ENCODE results near the gene SPSB2.
A peak's percentile ranks its signal among the peaks of the same experiment; 100 is the strongest.

SPSB2 gene, protein sequence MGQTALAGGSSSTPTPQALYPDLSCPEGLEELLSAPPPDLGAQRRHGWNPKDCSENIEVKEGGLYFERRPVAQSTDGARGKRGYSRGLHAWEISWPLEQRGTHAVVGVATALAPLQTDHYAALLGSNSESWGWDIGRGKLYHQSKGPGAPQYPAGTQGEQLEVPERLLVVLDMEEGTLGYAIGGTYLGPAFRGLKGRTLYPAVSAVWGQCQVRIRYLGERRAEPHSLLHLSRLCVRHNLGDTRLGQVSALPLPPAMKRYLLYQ

DNA sequence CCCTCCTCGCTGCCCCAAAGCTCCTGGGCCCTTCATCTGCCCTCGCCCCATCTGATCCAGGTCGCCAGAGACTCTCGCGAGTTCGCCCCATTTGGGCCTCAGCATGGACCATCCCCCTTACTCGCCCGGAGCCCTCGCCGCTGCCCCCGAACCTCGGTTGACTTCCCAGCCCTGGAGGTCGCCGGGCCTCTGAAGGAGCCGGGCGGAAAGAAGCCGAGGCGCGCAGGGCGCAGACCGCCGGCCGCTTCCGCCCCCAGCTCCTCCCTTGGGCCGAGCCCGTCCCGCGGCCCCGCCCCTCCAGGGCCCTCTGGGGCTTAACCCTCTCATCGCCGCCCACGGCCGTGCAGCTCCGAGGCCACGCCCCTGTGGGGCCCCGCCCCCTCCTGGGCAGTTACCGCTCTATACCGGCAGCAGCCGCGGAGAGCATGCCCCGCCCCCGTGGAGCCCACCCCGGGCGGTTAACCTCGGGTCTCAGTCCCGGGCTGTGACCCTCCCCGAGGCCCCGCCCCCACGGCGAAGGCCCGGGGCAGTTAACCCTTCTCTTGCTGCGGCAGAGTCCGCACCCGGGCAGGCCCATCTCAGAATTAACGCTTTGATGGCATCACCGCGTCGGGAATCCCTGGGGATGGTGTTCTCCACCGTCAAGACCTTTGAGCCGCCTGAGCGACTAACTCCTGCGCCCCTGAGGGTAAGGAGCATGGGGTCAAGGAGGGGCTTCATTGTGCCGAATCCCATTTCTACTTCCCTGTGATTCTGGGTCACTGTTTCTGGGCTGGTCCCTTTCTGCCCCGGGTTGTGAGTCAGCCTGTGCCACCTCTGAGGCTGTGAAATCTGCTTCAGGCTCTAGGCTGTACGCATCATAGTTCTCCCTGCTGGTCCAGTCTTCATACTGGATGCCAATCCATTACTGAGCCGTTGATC is at the start of gene SPSB2:
Gene SPSB2 (minus strand): TSS at position 210 of the 921 bp plus-strand sequence. CDS start 402 bp downstream, outside the sequence.
- peak within 1 kb of the TSS; percentile 98 for H3K4me3 ChIP-seq (ENCODE audit: low read depth, low read length)
- peaks cover 39% of the 10 kb centered on the region for H3K36me3 ChIP-seq (ENCODE audit: control insufficient read depth, insufficient read depth, low read length)
- H3K27ac ChIP-seq (ENCODE audit: low read depth, low read length), result peak within 1 kb of the TSS; percentile 68; the same call in 1 of the 2 replicates
- H3K9ac ChIP-seq (ENCODE audit: low read length), result peak within 1 kb of the TSS; percentile 93
- peaks cover 31% of the 10 kb centered on the region for H3K4me1 ChIP-seq (ENCODE audit: control insufficient read depth, insufficient read depth, low read length)
- no peaks in the 10 kb centered on the region for H3K27me3 ChIP-seq (ENCODE audit: control insufficient read depth, insufficient read depth, low read length)
- H3K9me3 ChIP-seq (ENCODE audit: control insufficient read depth, insufficient read depth, low read depth, low read length), result no peaks in the 10 kb centered on the region

DNA sequence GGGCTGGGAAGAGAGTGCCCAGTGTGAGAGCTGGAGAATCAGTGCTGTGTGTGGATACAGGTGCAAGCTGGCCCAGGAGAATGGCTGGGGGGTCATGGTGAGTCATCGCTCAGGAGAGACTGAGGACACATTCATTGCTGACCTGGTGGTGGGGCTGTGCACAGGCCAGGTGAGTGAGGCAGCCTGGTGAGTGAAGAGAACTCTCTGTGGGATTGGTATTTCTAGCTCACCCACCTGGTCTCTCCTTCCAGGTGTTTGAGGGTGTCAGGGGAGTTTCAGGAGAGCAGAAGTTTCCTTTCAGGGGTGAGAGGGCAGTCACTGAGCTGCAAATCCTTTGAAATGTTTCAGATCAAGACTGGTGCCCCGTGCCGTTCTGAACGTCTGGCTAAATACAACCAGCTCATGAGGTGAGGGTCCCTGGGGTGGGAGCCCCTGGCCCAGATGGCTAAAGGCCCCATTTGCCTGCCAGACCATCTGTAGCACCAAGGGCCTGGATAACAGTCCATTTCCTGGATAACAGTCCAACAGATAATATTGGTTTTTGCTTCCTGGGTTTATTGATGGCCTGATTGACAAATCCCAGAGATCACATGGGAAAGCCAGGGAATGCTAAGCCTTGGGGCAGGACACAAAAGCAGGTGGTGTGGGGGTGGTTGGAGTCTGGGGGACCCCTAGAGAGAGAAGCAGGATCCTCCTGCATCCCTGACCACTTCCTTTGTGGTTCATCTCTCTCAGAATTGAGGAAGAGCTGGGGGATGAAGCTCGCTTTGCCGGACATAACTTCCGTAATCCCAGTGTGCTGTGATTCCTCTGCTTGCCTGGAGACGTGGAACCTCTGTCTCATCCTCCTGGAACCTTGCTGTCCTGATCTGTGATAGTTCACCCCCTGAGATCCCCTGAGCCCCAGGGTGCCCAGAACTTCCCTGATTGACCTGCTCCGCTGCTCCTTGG is 49.2 kb upstream of the SPSB2 start:
- Histone ChIP-seq H3K27ac (ENCODE audit: low read depth, low read length) (no peak overlapping the region), H3K9ac (ENCODE audit: low read length) (no peak overlapping the region), H3K27me3 (ENCODE audit: control insufficient read depth, insufficient read depth, low read length) (no peaks in the 10 kb centered on the region), H3K9me3 (ENCODE audit: control insufficient read depth, insufficient read depth, low read depth, low read length) (no peaks in the 10 kb centered on the region), H3K4me1 (ENCODE audit: control insufficient read depth, insufficient read depth, low read length) (peaks cover 20% of the 10 kb centered on the region), H3K36me3 (ENCODE audit: control insufficient read depth, insufficient read depth, low read length) (peaks cover 48% of the 10 kb centered on the region), H3K4me3 (ENCODE audit: low read depth, low read length) (no peak overlapping the region)

DNA sequence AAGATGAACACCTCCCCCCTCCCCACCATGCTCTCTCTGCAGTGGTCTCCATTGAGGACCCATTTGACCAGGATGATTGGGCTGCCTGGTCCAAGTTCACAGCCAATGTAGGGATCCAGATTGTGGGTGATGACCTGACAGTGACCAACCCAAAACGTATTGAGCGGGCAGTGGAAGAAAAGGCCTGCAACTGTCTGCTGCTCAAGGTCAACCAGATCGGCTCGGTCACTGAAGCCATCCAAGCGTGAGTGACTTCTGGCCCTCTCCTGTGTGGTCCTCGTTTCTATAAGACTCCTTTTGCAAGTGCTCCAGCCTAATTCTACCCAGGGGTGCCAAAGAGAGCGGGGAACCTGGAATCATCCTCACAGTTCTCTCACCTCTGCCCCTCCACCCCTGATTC is 48.4 kb upstream of the SPSB2 start:
- Histone ChIP-seq H3K4me1 (ENCODE audit: control insufficient read depth, insufficient read depth, low read length) (peaks cover 28% of the 10 kb centered on the region), H3K27ac (ENCODE audit: low read depth, low read length) (no peak overlapping the region), H3K4me3 (ENCODE audit: low read depth, low read length) (no peak overlapping the region), H3K27me3 (ENCODE audit: control insufficient read depth, insufficient read depth, low read length) (no peaks in the 10 kb centered on the region), H3K9ac (ENCODE audit: low read length) (no peak overlapping the region), H3K9me3 (ENCODE audit: control insufficient read depth, insufficient read depth, low read depth, low read length) (no peaks in the 10 kb centered on the region), H3K36me3 (ENCODE audit: control insufficient read depth, insufficient read depth, low read length) (peaks cover 56% of the 10 kb centered on the region)

DNA sequence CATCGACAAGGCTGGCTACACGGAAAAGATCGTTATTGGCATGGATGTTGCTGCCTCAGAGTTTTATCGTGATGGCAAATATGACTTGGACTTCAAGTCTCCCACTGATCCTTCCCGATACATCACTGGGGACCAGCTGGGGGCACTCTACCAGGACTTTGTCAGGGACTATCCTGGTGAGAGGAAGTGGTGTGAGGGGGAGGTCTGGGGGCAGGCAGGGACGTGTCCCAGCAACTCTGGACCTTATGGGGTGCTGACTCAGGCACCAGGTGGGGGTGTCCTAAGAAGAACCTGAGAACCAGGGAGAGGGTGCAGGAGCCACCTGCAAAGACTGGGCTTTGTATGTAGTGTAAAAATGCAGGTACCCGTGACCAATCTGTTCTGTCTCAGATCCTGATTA is 46.5 kb upstream of the SPSB2 start:
- Histone ChIP-seq H3K36me3 (ENCODE audit: control insufficient read depth, insufficient read depth, low read length) (peaks cover 61% of the 10 kb centered on the region), H3K27ac (ENCODE audit: low read depth, low read length) (no peak overlapping the region), H3K9me3 (ENCODE audit: control insufficient read depth, insufficient read depth, low read depth, low read length) (no peaks in the 10 kb centered on the region), H3K27me3 (ENCODE audit: control insufficient read depth, insufficient read depth, low read length) (peaks cover 4% of the 10 kb centered on the region; the same call in 1 of the 2 replicates), H3K4me3 (ENCODE audit: low read depth, low read length) (no peak overlapping the region), H3K4me1 (ENCODE audit: control insufficient read depth, insufficient read depth, low read length) (peaks cover 24% of the 10 kb centered on the region), H3K9ac (ENCODE audit: low read length) (no peak overlapping the region)

DNA sequence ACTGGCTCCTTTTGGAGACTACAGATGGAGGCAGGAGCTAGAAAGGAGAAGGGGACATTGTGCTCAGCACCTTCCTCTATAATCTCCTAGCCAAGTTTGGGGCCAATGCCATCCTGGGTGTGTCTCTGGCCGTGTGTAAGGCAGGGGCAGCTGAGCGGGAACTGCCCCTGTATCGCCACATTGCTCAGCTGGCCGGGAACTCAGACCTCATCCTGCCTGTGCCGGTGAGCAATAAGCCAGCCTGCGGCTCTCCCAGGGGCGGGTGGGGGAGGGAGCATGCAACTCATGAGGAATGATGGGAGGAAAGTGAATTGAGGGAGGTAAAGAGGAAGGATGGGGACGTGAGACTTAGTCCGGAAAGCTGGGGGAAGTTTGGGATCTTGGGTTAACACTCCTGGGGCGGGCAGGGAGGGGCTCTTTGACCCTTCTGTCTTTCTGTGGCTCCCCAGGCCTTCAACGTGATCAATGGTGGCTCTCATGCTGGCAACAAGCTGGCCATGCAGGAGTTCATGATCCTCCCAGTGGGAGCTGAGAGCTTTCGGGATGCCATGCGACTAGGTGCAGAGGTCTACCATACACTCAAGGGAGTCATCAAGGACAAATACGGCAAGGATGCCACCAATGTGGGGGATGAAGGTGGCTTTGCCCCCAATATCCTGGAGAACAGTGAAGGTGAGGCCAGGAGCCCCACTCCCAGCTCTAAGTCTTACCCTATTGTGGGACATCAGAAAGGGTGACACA is 44.6 kb upstream of the SPSB2 start:
- H3K9me3 ChIP-seq (ENCODE audit: control insufficient read depth, insufficient read depth, low read depth, low read length), result no peaks in the 10 kb centered on the region
- peaks cover 37% of the 10 kb centered on the region for H3K4me1 ChIP-seq (ENCODE audit: control insufficient read depth, insufficient read depth, low read length)
- peaks cover 4% of the 10 kb centered on the region; the same call in 1 of the 2 replicates for H3K27me3 ChIP-seq (ENCODE audit: control insufficient read depth, insufficient read depth, low read length)
- no peak overlapping the region for H3K4me3 ChIP-seq (ENCODE audit: low read depth, low read length)
- no peak overlapping the region for H3K27ac ChIP-seq (ENCODE audit: low read depth, low read length)
- H3K9ac ChIP-seq (ENCODE audit: low read length), result no peak overlapping the region
- H3K36me3 ChIP-seq (ENCODE audit: control insufficient read depth, insufficient read depth, low read length), result peaks cover 50% of the 10 kb centered on the region

DNA sequence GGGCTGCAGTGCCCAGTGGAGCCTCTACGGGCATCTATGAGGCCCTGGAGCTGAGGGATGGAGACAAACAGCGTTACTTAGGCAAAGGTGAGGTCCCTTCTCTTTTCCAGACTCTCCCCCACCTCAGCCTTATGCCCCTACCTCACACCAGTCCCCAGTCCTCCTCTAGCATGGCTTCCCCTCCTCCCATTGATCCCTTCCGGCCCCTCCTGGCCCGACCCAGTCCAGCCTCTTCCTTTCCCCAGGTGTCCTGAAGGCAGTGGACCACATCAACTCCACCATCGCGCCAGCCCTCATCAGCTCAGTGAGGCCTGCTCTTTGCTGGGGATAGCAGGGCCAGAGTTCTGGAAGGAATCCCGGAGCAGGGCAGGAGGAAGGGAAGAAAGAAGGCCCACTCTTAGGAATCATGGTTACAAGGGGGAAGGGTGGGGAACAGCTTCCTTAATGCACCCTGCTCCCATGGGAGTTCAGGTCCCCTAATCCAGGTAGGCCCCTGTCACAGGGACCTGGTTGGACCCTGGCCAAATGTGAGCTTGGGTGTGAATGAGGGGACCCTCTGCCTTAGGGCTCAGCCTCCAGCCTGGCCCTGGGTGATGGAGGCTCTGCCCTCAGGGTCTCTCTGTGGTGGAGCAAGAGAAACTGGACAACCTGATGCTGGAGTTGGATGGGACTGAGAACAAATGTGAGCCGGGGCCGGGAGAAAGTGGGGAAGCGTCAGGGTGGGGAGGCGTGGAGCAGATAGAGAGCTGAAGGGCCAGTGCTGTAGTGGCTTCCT is 43.5 kb upstream of the SPSB2 start:
- Histone ChIP-seq H3K36me3 (ENCODE audit: control insufficient read depth, insufficient read depth, low read length) (peaks cover 40% of the 10 kb centered on the region), H3K9me3 (ENCODE audit: control insufficient read depth, insufficient read depth, low read depth, low read length) (no peaks in the 10 kb centered on the region), H3K4me1 (ENCODE audit: control insufficient read depth, insufficient read depth, low read length) (peaks cover 38% of the 10 kb centered on the region), H3K27me3 (ENCODE audit: control insufficient read depth, insufficient read depth, low read length) (peaks cover 4% of the 10 kb centered on the region; the same call in 1 of the 2 replicates), H3K4me3 (ENCODE audit: low read depth, low read length) (peak overlapping the region; percentile 68; the same call in 1 of the 2 replicates), H3K9ac (ENCODE audit: low read length) (peak overlapping the region; percentile 9), H3K27ac (ENCODE audit: low read depth, low read length) (no peak overlapping the region)

DNA sequence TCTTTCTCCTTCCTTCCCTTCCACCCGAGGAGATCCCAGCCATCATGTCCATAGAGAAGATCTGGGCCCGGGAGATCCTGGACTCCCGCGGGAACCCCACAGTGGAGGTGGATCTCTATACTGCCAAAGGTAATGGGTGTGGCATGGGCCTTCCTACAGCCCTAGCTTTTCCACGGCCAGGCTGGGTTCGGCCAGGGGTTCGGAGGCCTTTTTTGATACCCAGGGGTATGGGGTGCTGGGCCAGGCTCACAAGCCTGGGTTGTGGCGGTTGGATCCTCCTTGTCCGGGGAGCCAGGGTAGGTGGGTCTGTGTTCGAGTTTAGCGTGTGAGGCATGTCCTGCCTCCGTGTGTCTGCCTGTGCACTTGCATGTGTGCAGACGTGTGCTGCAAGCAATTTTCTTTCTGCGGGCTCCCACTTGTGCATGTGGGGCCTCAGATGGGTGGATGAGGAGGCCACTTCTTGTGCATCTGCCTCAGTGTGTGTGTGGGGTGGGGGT is 42.7 kb upstream of the SPSB2 start:
- peaks cover 33% of the 10 kb centered on the region for H3K36me3 ChIP-seq (ENCODE audit: control insufficient read depth, insufficient read depth, low read length)
- no peak overlapping the region for H3K27ac ChIP-seq (ENCODE audit: low read depth, low read length)
- peak overlapping the region; percentile 68 for H3K4me3 ChIP-seq (ENCODE audit: low read depth, low read length)
- H3K9ac ChIP-seq (ENCODE audit: low read length), result no peak overlapping the region
- no peaks in the 10 kb centered on the region for H3K9me3 ChIP-seq (ENCODE audit: control insufficient read depth, insufficient read depth, low read depth, low read length)
- peaks cover 38% of the 10 kb centered on the region for H3K4me1 ChIP-seq (ENCODE audit: control insufficient read depth, insufficient read depth, low read length)
- peaks cover 7% of the 10 kb centered on the region; the same call in 1 of the 2 replicates for H3K27me3 ChIP-seq (ENCODE audit: control insufficient read depth, insufficient read depth, low read length)

DNA sequence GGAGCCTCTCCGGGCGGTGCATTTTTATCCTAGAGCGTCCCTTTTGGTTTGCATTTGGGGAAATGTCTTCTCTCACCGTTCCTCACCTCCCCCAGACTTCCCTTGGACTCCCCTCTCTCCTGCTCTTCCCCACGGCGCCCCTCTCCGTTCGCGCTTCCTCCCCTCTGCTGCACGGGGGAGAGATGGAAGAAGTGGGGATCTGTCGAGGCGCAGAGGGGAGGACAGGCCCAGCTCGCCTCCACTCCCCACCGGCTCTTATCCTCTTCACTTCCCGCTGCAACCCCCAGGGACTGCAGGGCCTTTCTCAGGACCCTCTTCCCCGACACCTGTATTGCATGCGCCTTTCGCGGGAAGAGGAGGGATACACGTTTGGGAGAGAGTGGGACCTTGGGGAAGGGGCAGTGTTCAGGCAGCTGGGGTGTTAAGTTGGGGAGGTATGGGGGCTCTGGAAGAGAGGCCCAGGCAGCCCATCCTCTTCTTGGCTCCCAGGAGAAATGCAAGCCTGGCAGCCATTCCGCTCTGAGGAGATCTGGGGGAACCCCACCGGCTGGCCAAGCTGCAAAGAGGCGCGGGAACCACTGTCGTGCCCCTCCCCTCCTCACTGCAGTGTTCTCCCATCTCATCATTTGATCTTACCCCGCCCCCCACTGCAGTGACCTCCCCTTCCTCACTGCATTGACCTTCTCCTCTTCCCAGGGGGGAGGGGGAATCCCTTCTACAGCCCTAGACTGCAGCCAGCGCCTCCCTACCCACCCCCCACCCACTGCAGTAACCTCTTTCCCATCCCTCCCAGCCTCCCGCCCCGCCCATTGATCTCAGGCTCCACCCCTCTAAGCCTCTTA is 42.1 kb upstream of the SPSB2 start:
- Histone ChIP-seq H3K36me3 (ENCODE audit: control insufficient read depth, insufficient read depth, low read length) (peaks cover 33% of the 10 kb centered on the region), H3K27ac (ENCODE audit: low read depth, low read length) (no peak overlapping the region)

More for the DNA sequence above, 42.1 kb upstream of the SPSB2 start:
- Histone ChIP-seq H3K4me1 (ENCODE audit: control insufficient read depth, insufficient read depth, low read length) (peaks cover 38% of the 10 kb centered on the region), H3K9me3 (ENCODE audit: control insufficient read depth, insufficient read depth, low read depth, low read length) (no peaks in the 10 kb centered on the region), H3K9ac (ENCODE audit: low read length) (peak overlapping the region; percentile 59), H3K27me3 (ENCODE audit: control insufficient read depth, insufficient read depth, low read length) (peaks cover 8% of the 10 kb centered on the region; the same call in 1 of the 2 replicates), H3K4me3 (ENCODE audit: low read depth, low read length) (peak overlapping the region; percentile 68)

Measured in HUES6 (cell line).